GM21360 (cell line): ENCODE measurements around the gene FBLN2.
"Not testable (repeated sequence)": the region's sequence is repeated elsewhere in the genome, so short reads cannot be mapped to it uniquely, and the experiment has no call there.

Experiments
- ATAC-seq: cut with Tn5 transposase; IDR thresholded peaks from one replicate; pipeline ENCODE4 v1.9.1; 2021; ENCODE audit warnings: mild to moderate bottlenecking, moderate library complexity; ENCODE audit not compliant: unreplicated experiment

Gene FBLN2

DNA sequence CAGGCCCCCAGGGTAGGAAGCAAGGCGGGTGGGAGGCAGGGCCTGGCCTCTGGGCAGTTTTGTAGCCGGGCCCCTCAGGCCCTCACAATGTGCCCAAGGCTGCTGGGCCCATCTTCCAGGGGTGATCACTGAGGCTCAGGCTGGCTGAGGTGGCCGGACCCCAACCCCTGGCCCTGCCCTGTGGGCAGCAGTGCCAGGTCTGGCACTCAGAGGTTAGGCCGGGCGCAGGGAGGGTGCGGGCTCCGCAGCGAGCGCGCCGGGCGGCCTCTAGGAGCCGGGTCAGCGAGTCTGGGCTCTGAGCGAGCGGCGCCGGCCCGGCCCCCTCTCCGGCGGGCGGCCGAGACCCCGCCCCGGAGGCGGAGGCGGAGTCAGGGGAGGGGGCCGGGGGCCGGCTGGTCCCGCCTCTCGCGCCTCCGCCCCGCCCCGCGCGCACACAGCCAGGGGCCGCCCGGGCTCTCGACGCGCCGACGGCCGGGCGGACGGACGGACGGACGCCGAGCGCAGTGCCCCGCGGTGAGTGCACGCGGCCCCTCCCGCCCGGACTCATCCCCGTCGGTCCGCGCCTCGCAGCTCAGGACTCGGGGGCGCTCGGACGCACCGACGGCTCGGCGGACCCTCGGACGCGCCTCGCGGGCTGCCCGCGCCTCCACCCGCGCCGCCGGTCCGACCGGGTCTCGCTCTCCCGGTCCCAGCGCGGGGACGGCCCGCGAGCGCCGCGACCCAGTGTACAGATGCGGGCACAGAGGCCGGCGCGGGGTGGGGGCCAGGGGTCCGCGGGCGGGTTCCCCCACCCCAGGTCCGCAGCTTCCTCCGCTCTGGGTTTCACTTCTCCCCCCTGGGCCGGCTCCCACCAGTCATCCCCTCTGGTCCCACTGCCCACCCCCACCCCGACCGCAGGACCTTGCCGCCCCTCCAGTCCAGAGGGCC, at the start of gene FBLN2:
TSS of gene FBLN2 (plus strand) at position 430 of the 927 bp plus-strand sequence. CDS start 21,231 bp downstream, outside the sequence.
- ATAC-seq: no peak

DNA sequence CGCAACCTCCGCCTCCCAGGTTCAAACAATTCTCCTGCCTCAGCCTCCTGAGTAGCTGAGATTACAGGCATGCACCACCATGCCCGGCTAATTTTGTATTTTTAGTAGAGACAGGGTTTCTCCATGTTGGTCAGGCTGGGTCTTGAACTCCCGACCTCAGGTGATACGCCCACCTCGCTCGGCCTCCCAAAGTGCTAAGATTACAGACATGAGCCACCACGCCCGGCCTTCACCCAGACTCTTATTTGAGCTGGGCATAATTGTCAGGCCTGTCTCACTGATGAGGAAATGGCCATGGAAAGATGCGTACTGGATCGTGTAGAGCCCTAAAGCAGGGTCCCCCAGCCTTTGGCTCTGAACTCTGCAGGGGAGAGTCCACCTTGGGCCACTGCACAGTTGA, 49.7 kb upstream of the FBLN2 start:
- not testable (repeated sequence) for ATAC-seq

DNA sequence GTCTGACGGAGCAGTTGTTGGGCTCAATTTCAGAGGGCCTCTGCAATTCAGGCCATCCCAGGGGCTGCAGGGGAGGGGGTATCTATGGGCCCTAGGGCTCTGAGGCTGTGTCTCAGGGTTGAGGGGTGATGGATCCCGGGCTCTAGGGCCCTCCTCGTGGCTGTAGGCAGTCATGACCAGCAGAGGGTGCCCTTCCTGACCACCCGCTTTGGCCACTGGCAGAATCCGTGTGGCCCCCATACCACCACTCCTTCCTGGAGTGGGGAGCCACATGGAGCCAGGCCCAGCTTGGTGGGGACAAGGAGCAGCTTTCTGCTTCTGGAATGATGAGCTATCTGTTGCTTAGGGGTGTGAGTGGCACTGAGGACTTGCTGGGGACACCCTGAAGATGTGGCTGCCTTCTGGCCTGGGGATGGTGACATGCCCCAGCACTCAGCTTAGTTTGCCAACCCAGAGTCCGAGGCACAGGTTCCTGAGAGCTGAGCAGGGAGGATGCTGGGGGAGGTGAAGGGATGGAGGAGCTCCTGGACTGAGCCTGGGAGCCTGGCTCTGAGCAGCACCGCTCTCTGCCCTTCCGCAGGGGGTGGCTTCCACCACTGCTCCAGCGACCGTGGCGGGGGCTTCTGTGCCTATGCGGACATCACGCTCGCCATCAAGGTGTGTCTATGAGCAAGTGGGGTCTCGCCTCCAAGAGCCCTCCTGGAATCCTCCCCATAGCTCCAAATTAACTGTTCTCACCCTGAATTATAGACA, 48.6 kb upstream of the FBLN2 start:
- no peak for ATAC-seq

DNA sequence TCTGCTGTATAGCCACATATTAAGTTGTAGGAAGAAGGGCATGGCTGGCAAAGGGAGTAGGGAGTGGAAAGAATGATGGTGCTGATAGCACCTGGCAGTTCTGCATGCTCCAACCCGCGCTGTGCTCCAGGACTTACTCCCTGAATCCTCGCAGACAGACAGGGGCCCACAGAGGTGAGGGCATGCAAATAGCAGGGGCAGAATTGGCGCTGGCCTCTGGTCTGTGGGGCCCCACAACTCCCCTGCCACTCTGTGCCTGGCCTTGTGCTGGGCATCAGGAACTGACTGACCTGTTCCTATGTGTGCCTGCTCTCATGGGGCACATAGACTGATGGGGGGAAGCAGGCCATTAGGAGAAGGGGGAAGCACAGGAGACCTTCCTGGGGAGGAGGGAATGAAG, 47.9 kb upstream of the FBLN2 start:
- no peak for ATAC-seq

DNA sequence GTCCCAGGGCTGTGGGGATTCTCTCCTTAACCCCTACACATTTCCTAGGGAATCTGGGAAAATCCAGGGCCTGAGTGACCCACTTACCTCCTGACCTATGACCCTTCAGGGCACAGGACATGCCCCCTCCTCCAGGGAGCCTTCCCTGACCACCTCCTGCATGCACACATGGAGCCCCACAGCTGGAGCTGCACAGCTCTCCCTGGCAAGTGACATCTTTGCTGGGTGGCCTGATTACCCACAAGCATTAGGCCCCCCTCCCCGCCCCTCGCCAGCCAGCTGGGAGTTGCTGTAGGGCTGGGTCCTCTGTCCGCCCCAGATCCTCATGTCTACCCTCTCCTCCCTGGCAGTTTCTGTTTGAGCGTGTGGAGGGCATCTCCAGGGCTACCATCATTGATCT, 47.4 kb upstream of the FBLN2 start:
- no peak for ATAC-seq

DNA sequence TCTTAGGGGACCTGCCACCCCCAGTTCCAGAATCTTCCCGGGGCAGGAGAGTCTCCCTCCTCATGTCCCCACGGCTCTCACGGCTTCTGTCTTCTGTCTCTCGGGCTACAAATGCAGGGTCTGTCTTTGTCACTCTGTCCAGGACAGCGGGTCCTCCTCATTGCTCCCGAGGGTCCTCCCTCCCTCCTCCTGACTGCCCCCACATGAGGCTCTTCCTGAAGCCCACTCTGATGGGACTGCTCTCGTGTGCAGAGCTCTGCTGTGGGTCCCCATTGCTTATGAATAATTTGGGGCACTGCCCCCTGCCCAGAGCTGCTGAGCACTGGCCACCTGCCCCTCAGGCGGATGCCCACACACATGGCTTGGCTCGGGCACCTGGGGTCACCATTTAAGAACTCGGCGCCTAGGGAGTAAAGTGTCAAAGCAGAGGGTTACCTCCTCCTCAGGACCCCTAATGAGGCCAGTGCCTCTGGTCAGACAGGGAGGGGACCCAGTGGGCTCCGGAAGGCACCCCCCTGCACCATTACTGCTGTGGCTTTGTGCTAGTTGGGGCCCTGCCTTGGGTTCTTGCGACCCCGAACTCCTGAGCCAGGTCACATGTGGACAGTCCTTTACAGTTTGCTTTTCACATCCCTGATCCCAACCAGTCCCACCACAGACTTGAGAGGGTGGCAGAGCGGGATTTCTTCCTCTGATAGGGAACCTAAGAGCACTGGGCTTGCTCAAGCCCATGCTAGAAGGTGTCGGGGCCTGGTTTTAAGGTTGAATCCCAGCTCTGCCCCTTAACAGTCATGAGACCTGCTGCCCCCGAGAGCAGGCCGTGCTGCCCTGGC, 46.8 kb upstream of the FBLN2 start:
- no peak for ATAC-seq

GRCh38 chr3:13502791-13503060, 46.2 kb upstream of the FBLN2 start:
- ATAC-seq: no peak

DNA sequence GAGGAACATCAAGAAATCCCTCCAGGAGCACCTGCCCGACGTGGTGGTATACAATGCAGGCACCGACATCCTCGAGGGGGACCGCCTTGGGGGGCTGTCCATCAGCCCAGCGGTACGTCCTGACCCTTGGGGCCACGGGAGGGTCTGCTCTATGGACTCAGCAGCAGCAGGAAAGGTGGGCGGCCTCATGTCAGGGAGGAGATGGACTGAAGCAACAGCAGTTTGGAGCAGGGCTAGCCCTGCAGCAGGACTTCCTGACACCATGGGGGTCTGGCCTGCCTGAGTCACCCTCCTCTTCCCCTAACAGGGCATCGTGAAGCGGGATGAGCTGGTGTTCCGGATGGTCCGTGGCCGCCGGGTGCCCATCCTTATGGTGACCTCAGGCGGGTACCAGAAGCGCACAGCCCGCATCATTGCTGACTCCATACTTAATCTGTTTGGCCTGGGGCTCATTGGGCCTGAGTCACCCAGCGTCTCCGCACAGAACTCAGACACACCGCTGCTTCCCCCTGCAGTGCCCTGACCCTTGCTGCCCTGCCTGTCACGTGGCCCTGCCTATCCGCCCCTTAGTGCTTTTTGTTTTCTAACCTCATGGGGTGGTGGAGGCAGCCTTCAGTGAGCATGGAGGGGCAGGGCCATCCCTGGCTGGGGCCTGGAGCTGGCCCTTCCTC, 44.6 kb upstream of the FBLN2 start:
- no peak for ATAC-seq

GRCh38 chr3:13505147-13506130, 43.5 kb upstream of the FBLN2 start:
- ATAC-seq: no peak

GRCh38 chr3:13506239-13506638, 42.7 kb upstream of the FBLN2 start:
- no peak for ATAC-seq

DNA sequence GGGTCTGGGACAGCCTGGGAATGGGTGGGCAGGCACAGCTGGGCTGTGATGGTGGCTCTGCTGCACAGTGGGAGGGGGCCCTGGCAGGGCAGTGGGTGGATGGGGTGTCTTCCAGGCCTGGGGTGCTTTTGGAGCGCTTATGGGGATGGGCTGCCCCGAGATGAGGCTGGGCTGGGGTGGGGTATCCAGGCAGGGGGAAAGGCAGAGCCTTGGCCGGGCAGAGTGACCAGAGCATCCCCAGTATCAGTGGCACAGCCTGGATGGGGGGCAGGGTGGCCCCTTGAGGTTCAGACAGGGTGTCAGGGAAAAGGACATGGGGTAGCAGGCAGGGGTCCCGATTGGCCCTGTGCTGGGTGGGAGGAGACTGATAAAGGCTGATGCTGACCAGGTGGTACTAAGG, 42.2 kb upstream of the FBLN2 start:
- no peak for ATAC-seq

GRCh38 chr3:13507247-13507569, 41.7 kb upstream of the FBLN2 start:
- no peak for ATAC-seq

DNA sequence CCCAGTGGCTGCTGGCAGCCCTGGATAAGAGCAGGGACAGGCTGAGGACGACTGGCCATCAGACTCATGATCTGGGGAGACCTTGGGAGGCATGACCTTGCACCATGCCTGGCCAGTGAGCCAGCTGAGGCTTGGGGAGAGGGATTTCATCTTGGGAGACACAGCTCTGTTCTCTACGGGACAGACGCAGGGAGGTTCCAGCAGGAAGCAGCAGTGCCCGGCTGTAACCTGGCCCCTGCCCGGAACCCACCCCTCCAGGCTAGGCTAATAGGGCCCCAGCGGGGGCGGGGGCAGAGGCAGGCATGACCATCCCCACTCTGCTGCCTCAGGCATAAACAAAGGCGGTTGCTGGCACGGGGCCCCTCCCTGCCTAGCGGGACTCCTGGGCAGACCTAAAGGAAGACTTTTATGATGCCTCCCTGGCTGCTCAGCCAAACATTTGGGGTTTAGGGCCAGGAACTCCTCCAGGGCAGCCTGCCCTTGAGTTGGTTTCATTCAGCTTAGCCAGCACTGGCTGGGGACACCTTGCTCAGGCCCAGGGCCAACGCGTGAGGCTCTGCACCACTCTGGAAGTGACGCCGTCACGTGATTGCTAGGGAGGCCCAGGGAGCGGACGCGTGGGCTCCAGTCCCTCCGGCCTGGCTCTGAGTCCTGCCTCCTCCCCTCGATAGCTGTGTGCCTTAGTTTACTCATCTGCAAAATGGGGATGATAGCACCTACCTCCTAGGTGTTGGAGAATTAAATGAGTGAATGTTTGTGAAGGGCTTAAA, 41.2 kb upstream of the FBLN2 start:
- ATAC-seq: no peak

DNA sequence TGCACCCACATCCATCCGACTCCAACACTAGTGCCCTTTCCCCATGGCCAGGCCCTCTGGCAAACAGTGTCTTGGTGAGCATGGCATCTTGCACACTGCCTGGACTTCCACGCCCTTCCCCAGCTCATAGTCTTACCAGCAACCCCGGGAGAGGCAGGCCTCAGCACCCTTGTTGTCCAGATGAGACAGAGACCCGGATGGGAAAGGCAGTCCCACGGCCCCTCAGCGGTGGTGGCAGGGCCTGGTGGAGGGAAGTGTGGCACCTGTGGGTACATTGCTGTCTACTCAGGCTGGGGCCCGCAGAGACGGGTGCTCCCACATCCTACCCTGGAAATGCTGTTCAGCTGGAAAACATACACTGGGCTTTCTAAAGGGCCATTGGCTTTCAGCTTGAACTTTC, 40.4 kb upstream of the FBLN2 start:
- no peak for ATAC-seq

DNA sequence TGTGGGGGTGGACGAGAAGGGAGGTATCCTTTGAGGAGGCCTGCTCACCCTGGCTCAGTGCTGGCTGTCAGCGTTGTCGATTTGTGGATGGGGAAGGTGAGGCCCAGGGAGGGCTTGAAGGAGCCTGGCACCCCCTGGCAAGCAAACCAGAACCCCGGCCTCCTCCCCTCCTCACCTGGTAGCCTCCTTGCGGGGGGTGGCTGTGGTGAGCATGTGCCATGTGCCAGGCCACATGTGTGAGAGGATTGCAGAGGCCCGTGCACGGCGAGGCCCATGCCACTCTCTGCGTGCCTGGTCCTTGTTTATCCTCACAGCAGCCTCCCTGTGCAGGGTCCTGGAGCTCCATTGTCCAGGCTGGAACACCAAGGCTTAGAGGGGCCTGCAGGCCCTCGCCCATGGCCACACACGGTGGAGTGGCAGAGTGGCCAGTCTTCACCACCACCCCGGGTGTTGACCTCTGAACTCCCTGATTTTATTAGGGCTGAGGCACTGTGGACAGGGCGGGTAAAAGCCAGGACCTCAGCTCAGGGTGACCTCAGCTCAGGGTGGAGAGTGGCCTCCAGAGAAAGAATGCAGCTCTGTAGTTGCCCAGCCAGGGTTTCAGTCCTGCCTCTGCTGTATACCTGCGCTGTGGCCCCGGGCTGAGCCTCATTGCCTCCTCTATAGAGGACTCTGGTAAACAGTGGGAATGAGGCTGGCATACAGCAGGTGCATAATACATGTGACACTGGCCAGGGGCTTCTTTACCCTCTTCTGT, 39.7 kb upstream of the FBLN2 start:
- ATAC-seq: no peak

DNA sequence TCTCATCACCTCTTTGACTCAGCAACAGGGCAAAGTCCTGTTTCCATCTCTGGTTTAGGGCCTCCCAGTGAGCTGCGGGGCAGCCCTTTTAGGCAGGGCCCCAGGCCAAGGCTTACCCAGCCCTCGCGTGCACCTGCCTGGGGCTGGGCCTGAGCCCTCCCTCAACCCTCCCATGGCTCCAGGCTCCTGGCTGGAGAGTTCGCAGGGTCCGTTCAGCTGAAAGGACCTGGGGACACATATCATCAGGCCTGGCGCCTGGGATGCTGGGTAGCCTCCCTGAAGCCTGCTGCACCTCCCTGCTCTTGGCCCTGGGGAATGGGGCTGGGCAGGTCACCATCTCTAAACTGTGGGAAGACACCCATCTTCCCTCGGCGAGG, 39.1 kb upstream of the FBLN2 start:
- ATAC-seq: no peak

GRCh38 chr3:13512451-13512850, 36.5 kb upstream of the FBLN2 start:
- no peak for ATAC-seq
